ENCODE results near the gene ZNF442. TPM values are rescaled to one million over a fixed set of nuclear protein-coding genes. Genes with fewer than 3 reads are reported as not detected.
"Not testable (repeated sequence)": the region's sequence is repeated elsewhere in the genome, so short reads cannot be mapped to it uniquely, and the experiment has no call there.

Gene ZNF442
- total RNA-seq, 1 experiment from 2014 or later: not detected

- H2AFZ ChIP-seq (ENCODE audit: low read depth, low read length, poor library complexity, severe bottlenecking); H3K4me3 ChIP-seq (replicated peaks in 1 of 2; ENCODE audit: low read depth in 1 of 2, low read length in 2 of 2); H3K9me2 ChIP-seq (ENCODE audit: insufficient read depth); BruUV-seq (replicated peaks); CTCF ChIA-PET; RAD21 ChIA-PET (ENCODE audit: low non-redundant PET in 1 of 2, low total read pairs in 2 of 2, uncharacterized antibody in 2 of 2, unreplicated experiment in 2 of 2); H3K79me2 ChIP-seq (ENCODE audit: insufficient read depth, low read length); H3K9ac ChIP-seq (ENCODE audit: low read length); DNase-seq (ENCODE audit: low read depth, low spot score); H3K36me3 ChIP-seq (ENCODE audit: control insufficient read depth in 1 of 2, insufficient read depth in 2 of 2, low read length in 2 of 2); H3K9me3 ChIP-seq (ENCODE audit: control insufficient read depth in 1 of 2, insufficient read depth in 1 of 2, low read depth in 1 of 2, low read length in 2 of 2); H4K20me1 ChIP-seq (ENCODE audit: insufficient read depth); POLR2A ChIA-PET; H3K4me2 ChIP-seq (ENCODE audit: low read length); H3K27ac ChIP-seq (ENCODE audit: low read depth, low read length); ATAC-seq; H3K27me3 ChIP-seq (ENCODE audit: insufficient read depth, low read length); H3K4me1 ChIP-seq (ENCODE audit: control insufficient read depth in 1 of 2, insufficient read depth in 2 of 2, low read length in 2 of 2); intact Hi-C loops (cut with micrococcal nuclease): not testable (repeated sequence)
Observed at GRCh38 chr19:12308891-12309290, 56.6 kb downstream of the ZNF442 start.

Other genes with a start within 250 kb of the ZNF442 start
- 1.0 TPM for gene ZNF20, start 225.3 kb downstream of the ZNF442 start, total RNA-seq (2021; ENCODE audit: unreplicated experiment)
- not detected for gene ZNF625, start 208.9 kb downstream of the ZNF442 start, total RNA-seq (2021; ENCODE audit: unreplicated experiment)
- gene ZNF136, start 202.6 kb downstream of the ZNF442 start, total RNA-seq (2021; ENCODE audit: unreplicated experiment): 4.0 TPM
- 3.6 TPM for gene ZNF44, start 70.8 kb downstream of the ZNF442 start, total RNA-seq (2021; ENCODE audit: unreplicated experiment)
- not detected for gene ZNF563, start 32.0 kb downstream of the ZNF442 start, total RNA-seq (2021; ENCODE audit: unreplicated experiment)
- 3.6 TPM for gene ZNF799, start 35.6 kb upstream of the ZNF442 start, total RNA-seq (2021; ENCODE audit: unreplicated experiment)
- 2.9 TPM for gene ZNF443, start 75.3 kb upstream of the ZNF442 start, total RNA-seq (2021; ENCODE audit: unreplicated experiment)
- not detected for gene ZNF709, start 119.1 kb upstream of the ZNF442 start, total RNA-seq (2021; ENCODE audit: unreplicated experiment)
- gene ZNF564, start 185.8 kb upstream of the ZNF442 start, total RNA-seq (2021; ENCODE audit: unreplicated experiment): 6.1 TPM
- gene ZNF490, start 245.1 kb upstream of the ZNF442 start, total RNA-seq (2021; ENCODE audit: unreplicated experiment): 5.8 TPM
- gene ZNF791, start 245.2 kb upstream of the ZNF442 start, total RNA-seq (2021; ENCODE audit: unreplicated experiment): 21.2 TPM

Measured in HCT116 (cell line).